Spleen (tissue), 11 donors: Measurements from ENCODE around the gene UTP11. TPM values are rescaled to one million over a fixed set of nuclear protein-coding genes. Genes with fewer than 3 reads are reported as not detected.

Experiments used
- DNase-seq: peaks from one replicate; pipeline ENCODE4 v3.0.0-alpha.2; 2020
- H3K27ac ChIP-seq, 8 donors: fragments of 200-600 bp; sonication (generic) in 7 of 8; 1 replicate in 4 of 8; 2 replicates in 4 of 8; pipeline versions ENCODE4 v1.5.0 to v1.8.0; 2016 to 2021; ENCODE audit warnings: inconsistent platforms in 4 of 8, mild to moderate bottlenecking in 4 of 8, moderate library complexity in 1 of 8
- H3K27me3 ChIP-seq, 7 donors: fragments of 200-600 bp; sonication (generic) in 6 of 7; replicated peaks in 1 of 7; 1 replicate in 4 of 7; 2 replicates in 3 of 7; pipeline versions ENCODE4 v1.5.0 to v1.8.0; 2016 to 2021; ENCODE audit warnings: inconsistent platforms in 3 of 7, mild to moderate bottlenecking in 1 of 7
- H3K36me3 ChIP-seq, 6 donors: fragments of 200-600 bp; sonication (generic) in 5 of 6; 1 replicate in 4 of 6; 2 replicates in 2 of 6; pipeline versions ENCODE4 v1.5.0 to v1.8.0; 2016 to 2021; ENCODE audit warnings: inconsistent platforms in 2 of 6
- H3K4me1 ChIP-seq, 6 donors: fragments of 200-600 bp; sonication (generic) in 5 of 6; 1 replicate in 3 of 6; 2 replicates in 3 of 6; pipeline versions ENCODE4 v1.5.0 to v1.8.0; 2016 to 2021; ENCODE audit warnings: inconsistent platforms in 3 of 6
- H3K4me3 ChIP-seq, 8 donors: fragments of 200-600 bp; sonication (generic) in 7 of 8; 1 replicate in 4 of 8; 2 replicates in 4 of 8; pipeline versions ENCODE4 v1.5.0 to v1.8.0; 2016 to 2021; ENCODE audit warnings: inconsistent platforms in 4 of 8, mild to moderate bottlenecking in 4 of 8, moderate library complexity in 2 of 8
- H3K9me3 ChIP-seq, 8 donors: fragments of 200-600 bp; sonication (generic) in 7 of 8; 1 replicate in 4 of 8; 2 replicates in 4 of 8; pipeline versions ENCODE4 v1.5.0 to v1.8.0; 2016 to 2021; ENCODE audit warnings: inconsistent platforms in 4 of 8
- POLR2A ChIP-seq, 3 donors: fragments of 450-650 bp; IDR thresholded peaks; one replicate each; pipeline ENCODE4 v1.5.1; 2017; ENCODE audit warnings: antibody characterized with exemption in 3 of 3, mild to moderate bottlenecking in 1 of 3
- POLR2AphosphoS5 ChIP-seq, 3 donors: sonication (generic); formaldehyde crosslinking; IDR thresholded peaks; one replicate each; pipeline ENCODE4 v1.5.1; 2017; ENCODE audit warnings: antibody characterized with exemption in 3 of 3
- WGBS, 5 donors: extraction: QIAGEN DNeasy Blood & Tissue Kit in 3 of 5; methylation state at CpG; one replicate each; pipeline versions ENCODE4 v1.1.5 to v1.1.7; 2013 to 2018; 5-methylcytosine and 5-hydroxymethylcytosine counted together
- intact Hi-C: fragments of 100-400 bp; cut with DNase I; formaldehyde crosslinking; loops from one replicate; pipeline ENCODE4 v1.15.0; 2023; ENCODE audit warnings: low total_unique reads
- polyA plus RNA-seq, 3 donors: library from polyadenylated mRNA; stranded (reverse); fragments of 200-250 nt; gene quantifications; one replicate each; pipeline ENCODE4 v1.2.1, GENCODE V29; 2013
- small RNA-seq, 4 donors: library from RNA; depleted of rRNA; stranded (forward); fragments of <200 nt; gene quantifications; one replicate each; pipeline ENCODE3, GENCODE V24; 2016
- total RNA-seq, 7 donors: library from RNA; depleted of rRNA in 3 of 7; stranded (reverse); fragments of >200 nt in 3 of 7; fragmentation: NEBNext Ultra II Directional in 4 of 7; extraction: Animal tissue kit (Norgen Biotek cat#: 25700) in 4 of 7; gene quantifications; one replicate each; pipeline versions ENCODE4 v1.1.0 to v1.2.1, GENCODE V29; 2016 to 2021
- TF ChIP-seq, protein P1 (sequence below), 11 experiments: fragments of 200-600 bp in 7 of 11; fragments of 450-650 bp in 4 of 11; sonication (generic) in 4 of 11; IDR thresholded peaks in 8 of 11; conservative IDR thresholded peaks in 3 of 11; 1 replicate in 7 of 11; 2 replicates in 4 of 11; pipeline versions ENCODE4 v1.4.0 to v1.8.0; 2016 to 2021; ENCODE audit warnings: antibody characterized with exemption in 11 of 11, inconsistent platforms in 4 of 11, mild to moderate bottlenecking in 1 of 11
- donor health status: healthy with polysubstance abuse.
- donor health status: DM: no; HTN: no; CAD: no; lungs with moderate emphysema.
- donor health status: DM: no; HTN: no; CAD: no.
- donor health status: Bipolar disorder and iron deficiency.
- donor health status: healthy.
- donor health status: DM: no; HTN: no; CAD: no.
- donor health status: DM: yes; HTN: yes; CAD: no.

UTP11 gene
- total and polyA plus RNA-seq, 10 donors, result 12.5 to 51.4 (median 20.8) TPM

DNA sequence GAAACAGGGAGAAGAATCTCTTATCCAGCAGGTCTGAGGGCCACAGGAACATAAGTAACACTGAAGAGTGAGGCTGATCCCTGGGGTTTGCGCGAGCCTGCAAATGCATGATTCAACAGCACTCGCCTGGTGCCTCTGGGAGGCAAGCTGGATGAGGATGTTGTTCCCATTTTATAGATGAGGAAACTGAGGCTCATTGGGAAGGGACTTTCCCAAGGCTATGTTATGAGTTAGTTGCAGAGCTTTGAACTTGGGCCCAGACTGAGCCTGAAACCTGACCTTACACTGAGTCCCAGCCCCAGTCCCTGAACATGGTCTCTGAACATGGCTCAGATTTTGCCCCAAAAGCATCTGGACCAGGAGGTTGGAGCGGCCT lies 61.8 kb downstream of the UTP11 start:
- Histone ChIP-seq H3K9me3 (no peaks in the 10 kb centered on the region), H3K4me3 (no peak overlapping the region), H3K27me3 (peaks cover 0 to 40% (median 8%) of the 10 kb centered on the region in 7 donors), H3K4me1 (no peaks in the 10 kb centered on the region), H3K27ac (no peak overlapping the region), H3K36me3 (no peaks in the 10 kb centered on the region)
- TF ChIP-seq POLR2AphosphoS5 (IDR thresholded peaks at IDR 0.05) (no peak), POLR2A (IDR thresholded peaks at IDR 0.05) (no peak)
- TF ChIP-seq, protein P1, sequence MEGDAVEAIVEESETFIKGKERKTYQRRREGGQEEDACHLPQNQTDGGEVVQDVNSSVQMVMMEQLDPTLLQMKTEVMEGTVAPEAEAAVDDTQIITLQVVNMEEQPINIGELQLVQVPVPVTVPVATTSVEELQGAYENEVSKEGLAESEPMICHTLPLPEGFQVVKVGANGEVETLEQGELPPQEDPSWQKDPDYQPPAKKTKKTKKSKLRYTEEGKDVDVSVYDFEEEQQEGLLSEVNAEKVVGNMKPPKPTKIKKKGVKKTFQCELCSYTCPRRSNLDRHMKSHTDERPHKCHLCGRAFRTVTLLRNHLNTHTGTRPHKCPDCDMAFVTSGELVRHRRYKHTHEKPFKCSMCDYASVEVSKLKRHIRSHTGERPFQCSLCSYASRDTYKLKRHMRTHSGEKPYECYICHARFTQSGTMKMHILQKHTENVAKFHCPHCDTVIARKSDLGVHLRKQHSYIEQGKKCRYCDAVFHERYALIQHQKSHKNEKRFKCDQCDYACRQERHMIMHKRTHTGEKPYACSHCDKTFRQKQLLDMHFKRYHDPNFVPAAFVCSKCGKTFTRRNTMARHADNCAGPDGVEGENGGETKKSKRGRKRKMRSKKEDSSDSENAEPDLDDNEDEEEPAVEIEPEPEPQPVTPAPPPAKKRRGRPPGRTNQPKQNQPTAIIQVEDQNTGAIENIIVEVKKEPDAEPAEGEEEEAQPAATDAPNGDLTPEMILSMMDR (IDR thresholded peaks at IDR 0.05 in 8 of 11, conservative IDR thresholded peaks at IDR 0.05 in 3 of 11), result no peak
- intact Hi-C loops, result no loop called here
- 82 to 94% (median 88%) methylated on average over 4 of the region's 4 CpGs for WGBS, 5 donors
- DNase-seq, result no peak

Small RNAs within 50 kb of the gene (small RNA-seq; reads per million reads assigned to genes)
- 0 to 0.21 (median 0) reads per million in 4 donors for gene RNU6-510P

Other genes starting within 250 kb of the UTP11 start
- under 1 TPM in 4 of 7 donors, not detected in 3; 0.07 to 0.43 (median 0.26) TPM for gene EPHA10, start 247.6 kb upstream of the UTP11 start, total RNA-seq
- under 1 TPM; 0.02 to 0.10 (median 0.02) TPM for gene EPHA10, start 247.6 kb upstream of the UTP11 start, polyA plus RNA-seq
- 1 to 10 TPM; 1.8 to 9.2 (median 3.1) TPM for gene MANEAL, start 218.9 kb upstream of the UTP11 start, total RNA-seq
- 1 to 10 TPM; 1.4 to 2.3 (median 1.8) TPM for gene MANEAL, start 218.9 kb upstream of the UTP11 start, polyA plus RNA-seq
- 10 to 100 TPM; 15.9 to 31.1 (median 19.5) TPM for gene C1orf122, start 204.9 kb upstream of the UTP11 start, total RNA-seq
- 10 to 100 TPM; 18.1 to 38.5 (median 23.1) TPM for gene C1orf122, start 204.9 kb upstream of the UTP11 start, polyA plus RNA-seq
- gene YRDC, start 204.5 kb upstream of the UTP11 start, total RNA-seq, result 10 to 100 TPM in 5 of 7 donors, 1 to 10 TPM in 2; 8.0 to 13.4 (median 10.9) TPM
- 10 to 100 TPM in 1 of 3 donors, 1 to 10 TPM in 2; 7.5 to 12.2 (median 9.9) TPM for gene YRDC, start 204.5 kb upstream of the UTP11 start, polyA plus RNA-seq
- gene MTF1, start 153.1 kb upstream of the UTP11 start, total RNA-seq, result 10 to 100 TPM in 6 of 7 donors, 1 to 10 TPM in 1; 9.3 to 49.8 (median 26.6) TPM
- 1 to 10 TPM; 1.3 to 3.1 (median 1.5) TPM for gene MTF1, start 153.1 kb upstream of the UTP11 start, polyA plus RNA-seq
- 10 to 100 TPM; 31.0 to 70.7 (median 45.0) TPM for gene INPP5B, start 65.7 kb upstream of the UTP11 start, total RNA-seq
- 10 to 100 TPM; 11.4 to 27.5 (median 19.0) TPM for gene INPP5B, start 65.7 kb upstream of the UTP11 start, polyA plus RNA-seq
- 10 to 100 TPM; 44.5 to 64.3 (median 53.6) TPM for gene SF3A3, start 22.7 kb upstream of the UTP11 start, total RNA-seq
- gene SF3A3, start 22.7 kb upstream of the UTP11 start, polyA plus RNA-seq, result 10 to 100 TPM; 19.7 to 24.9 (median 22.1) TPM
- 10 to 100 TPM; 13.0 to 39.9 (median 19.5) TPM for gene FHL3, start 7.2 kb upstream of the UTP11 start, total RNA-seq
- 10 to 100 TPM in 1 of 3 donors, 1 to 10 TPM in 2; 8.6 to 14.0 (median 9.3) TPM for gene FHL3, start 7.2 kb upstream of the UTP11 start, polyA plus RNA-seq
- gene POU3F1, start 34.1 kb downstream of the UTP11 start, total RNA-seq, result under 1 TPM in 4 of 7 donors, not detected in 3; 0.17 to 0.60 (median 0.30) TPM
- gene POU3F1, start 34.1 kb downstream of the UTP11 start, polyA plus RNA-seq, result under 1 TPM; 0.07 to 0.38 (median 0.08) TPM